Mucosa of descending colon (tissue), 3 donors: ENCODE data around the gene ST8SIA6. TPM values are rescaled to one million over a fixed set of nuclear protein-coding genes. Genes with fewer than 3 reads are reported as not detected.
"Not testable (repeated sequence)": the region's sequence is repeated elsewhere in the genome, so short reads cannot be mapped to it uniquely, and the experiment has no call there.

ENCODE experiments used
- ATAC-seq: fragments of 200-7000 bp; cut with Tn5 transposase; one replicate; pipeline ENCODE4 v1.9.1; 2020; ENCODE audit warnings: mild to moderate bottlenecking, moderate library complexity
- DNase-seq, 3 donors: peaks; one replicate each; pipeline ENCODE4 v3.0.0-alpha.2; 2020
- H3K36me3 ChIP-seq: fragments of 200-600 bp; one replicate; pipeline ENCODE4 v1.8.0; 2021; ENCODE audit warnings: low read depth, mild to moderate bottlenecking
- H3K4me1 ChIP-seq: fragments of 200-600 bp; one replicate; pipeline ENCODE4 v1.8.0; 2021; ENCODE audit warnings: low read depth, mild to moderate bottlenecking
- H3K4me3 ChIP-seq: fragments of 200-600 bp; one replicate; pipeline ENCODE4 v1.8.0; 2021; ENCODE audit warnings: mild to moderate bottlenecking
- H3K9me3 ChIP-seq: fragments of 200-600 bp; one replicate; pipeline ENCODE4 v1.8.0; 2021; ENCODE audit warnings: mild to moderate bottlenecking
- CTCF ChIP-seq: fragments of 200-600 bp; IDR thresholded peaks from one replicate; pipeline ENCODE4 v1.8.0; 2022; ENCODE audit warnings: antibody characterized with exemption, mild to moderate bottlenecking
- intact Hi-C, 2 donors: fragments of 100-400 bp; cut with DNase I in 1 of 2; cut with micrococcal nuclease in 1 of 2; formaldehyde crosslinking; loops; one replicate each; pipeline versions ENCODE4 v1.11.0 to v1.11.1; 2022; cut with DNase I, micrococcal nuclease
- long read RNA-seq, 2 donors: library from polyadenylated mRNA; unstranded; transcript quantifications; one replicate each; pipeline ENCODE4 v2.0.0, GENCODE V29; 2019 to 2021
- total RNA-seq, 3 donors: library from RNA; stranded (reverse); fragmentation: NEBNext Ultra II Directional in 2 of 3; extraction: Animal tissue kit (Norgen Biotek cat#: 25700) in 2 of 3; gene quantifications; one replicate each; pipeline versions ENCODE4 v1.2.1 to v1.2.4, GENCODE V29; 2021 to 2023
- donor health status: DM: no; HTN: no; CAD: no; lungs with moderate emphysema.
- donor health status: DM: no; HTN: no; CAD: no.
- donor health status: DM: no; HTN: yes; CAD: no.

The ST8SIA6 gene
- total RNA-seq: 1 to 10 TPM; 1.6 to 4.2 (median 2.2) TPM
- long read RNA-seq, donor 1, partial matches to known transcripts: 0 of 2 reads
- long read RNA-seq, donor 1, other reads (novel, unspliced or antisense): 2 of 2 reads
- long read RNA-seq, donor 2, partial matches to known transcripts: 0 of 2 reads
- long read RNA-seq, donor 2, other reads (novel, unspliced or antisense): 2 of 2 reads

GRCh38 chr10:17454161-17455014 is at the start of gene ST8SIA6:
Gene ST8SIA6, minus strand, starts transcription at chr10:17454595. Its CDS starts 340 bp downstream, at chr10:17454255.
- peak; percentile 81 for ATAC-seq

GRCh38 chr10:17503795-17504194 is 49.4 kb upstream of the ST8SIA6 start:
- Histone ChIP-seq H3K4me3 (no peak overlapping the region), H3K4me1 (no peaks in the 10 kb centered on the region), H3K9me3 (no peaks in the 10 kb centered on the region), H3K36me3 (no peaks in the 10 kb centered on the region)
- no peak for TF ChIP-seq CTCF
- intact Hi-C loops: no loop called here
- ATAC-seq (no peak), DNase-seq (no peak)

More at GRCh38 chr10:17454161-17455014, at the start of gene ST8SIA6:
- intact Hi-C loops: no loop called here
- Histone ChIP-seq H3K9me3 (no peaks in the 10 kb centered on the region), H3K4me1 (peaks cover 8% of the 10 kb centered on the region), H3K36me3 (no peaks in the 10 kb centered on the region), H3K4me3 (no peak within 1 kb of the TSS)
- TF ChIP-seq CTCF: no peak
- DNase-seq: peak; percentile 62 to 77 (median 67)

- Histone ChIP-seq H3K4me1 (no peaks in the 10 kb centered on the region), H3K36me3 (no peaks in the 10 kb centered on the region), H3K4me3 (no peak overlapping the region), H3K9me3 (no peaks in the 10 kb centered on the region)
- ATAC-seq (no peak), DNase-seq (no peak)
- no peak for TF ChIP-seq CTCF
- intact Hi-C loops: no loop called here
Measured at GRCh38 chr10:17502814-17503213, 48.4 kb upstream of the ST8SIA6 start.

- DNase-seq, intact Hi-C loops, H3K4me1 ChIP-seq: not testable (repeated sequence)
Measured at GRCh38 chr10:17499014-17499413, 44.6 kb upstream of the ST8SIA6 start.

GRCh38 chr10:17497446-17498030 is 43.1 kb upstream of the ST8SIA6 start:
- Histone ChIP-seq H3K9me3 (no peaks in the 10 kb centered on the region), H3K4me1 (no peaks in the 10 kb centered on the region), H3K4me3 (no peak overlapping the region), H3K36me3 (no peaks in the 10 kb centered on the region)
- DNase-seq: no peak
- TF ChIP-seq CTCF: no peak
- intact Hi-C loops: no loop called here
- ATAC-seq: no peak

More at GRCh38 chr10:17499014-17499413, 44.6 kb upstream of the ST8SIA6 start:
- not testable (repeated sequence) for H3K4me3 ChIP-seq, H3K9me3 ChIP-seq, H3K36me3 ChIP-seq, ATAC-seq
